Immature natural killer cell (primary cell): Measurements from ENCODE around the gene TBPL2. TPM values are rescaled to one million over a fixed set of nuclear protein-coding genes. Genes with fewer than 3 reads are reported as not detected.

Experiments
- DNase-seq, 3 donors: peaks; one replicate each; pipeline ENCODE4 v3.0.0; 2022; ENCODE audit warnings: mixed read lengths in 1 of 3
- H3K27ac Mint-ChIP-seq, 6 donors: one replicate each; pipeline ENCODE4 v1.8.0; 2020; ENCODE audit warnings: mixed read lengths in 6 of 6, mild to moderate bottlenecking in 5 of 6, inconsistent platforms in 4 of 6, moderate library complexity in 3 of 6
- H3K27me3 Mint-ChIP-seq, 3 donors: one replicate each; pipeline ENCODE4 v1.8.0; 2020 to 2021; ENCODE audit warnings: low read depth in 3 of 3, mild to moderate bottlenecking in 3 of 3, mixed read lengths in 3 of 3, moderate library complexity in 3 of 3, inconsistent platforms in 1 of 3
- H3K36me3 Mint-ChIP-seq, 3 donors: one replicate each; pipeline ENCODE4 v1.8.0; 2020; ENCODE audit warnings: mixed read lengths in 3 of 3, inconsistent platforms in 2 of 3, mild to moderate bottlenecking in 2 of 3
- H3K4me1 Mint-ChIP-seq, 2 donors: one replicate each; pipeline ENCODE4 v1.8.0; 2020; ENCODE audit warnings: inconsistent platforms in 2 of 2, mild to moderate bottlenecking in 2 of 2, mixed read lengths in 2 of 2, moderate library complexity in 1 of 2
- H3K4me3 Mint-ChIP-seq, 5 donors: one replicate each; pipeline ENCODE4 v1.8.0; 2020; ENCODE audit warnings: mild to moderate bottlenecking in 5 of 5, mixed read lengths in 5 of 5, inconsistent platforms in 3 of 5, moderate library complexity in 3 of 5
- H3K9me3 Mint-ChIP-seq, 6 donors: one replicate each; pipeline ENCODE4 v1.8.0; 2020; ENCODE audit warnings: mild to moderate bottlenecking in 6 of 6, mixed read lengths in 6 of 6, inconsistent platforms in 4 of 6, moderate library complexity in 3 of 6
- polyA plus RNA-seq, 3 donors: library from polyadenylated mRNA; unstranded; fragments of 300-500 nt; fragmentation: Illumina TruSeq; gene quantifications; one replicate each; pipeline ENCODE4 v1.2.3, GENCODE V29; 2021

The TBPL2 gene
- polyA plus RNA-seq, 3 donors from 2014 or later = not detected

- H3K36me3 Mint-ChIP-seq = peaks cover 31 to 34% (median 34%) of the 10 kb centered on the region in 3 donors
- H3K9me3 Mint-ChIP-seq = no peaks in the 10 kb centered on the region
These were observed 57.9 kb downstream of the TBPL2 start for GRCh38 chr14:55382483-55382882.

GRCh38 chr14:55381561-55381960 is 58.9 kb downstream of the TBPL2 start:
- H3K27ac Mint-ChIP-seq = no peak overlapping the region
- H3K4me1 Mint-ChIP-seq = peaks cover 11% of the 10 kb centered on the region in 2 donors
- no peak for DNase-seq
- no peak overlapping the region for H3K4me3 Mint-ChIP-seq
- H3K27me3 Mint-ChIP-seq = peaks cover 2 to 3% (median 3%) of the 10 kb centered on the region in 3 donors
- no peaks in the 10 kb centered on the region for H3K9me3 Mint-ChIP-seq
- peaks cover 36 to 43% (median 40%) of the 10 kb centered on the region in 3 donors for H3K36me3 Mint-ChIP-seq

More at GRCh38 chr14:55382483-55382882, 57.9 kb downstream of the TBPL2 start:
- DNase-seq = no peak
- Mint-ChIP-seq H3K27ac (no peak overlapping the region), H3K4me1 (peaks cover 20 to 21% of the 10 kb centered on the region in 2 donors), H3K4me3 (no peak overlapping the region), H3K27me3 (peaks cover 2 to 7% (median 4%) of the 10 kb centered on the region in 3 donors)

- Mint-ChIP-seq H3K36me3 (peaks cover 40 to 48% (median 45%) of the 10 kb centered on the region in 3 donors), H3K27me3 (peaks cover 2 to 7% (median 3%) of the 10 kb centered on the region in 3 donors), H3K4me1 (peaks cover 6 to 11% of the 10 kb centered on the region in 2 donors), H3K4me3 (no peak overlapping the region), H3K27ac (no peak overlapping the region), H3K9me3 (no peaks in the 10 kb centered on the region)
- no peak for DNase-seq
These were observed 59.4 kb downstream of the TBPL2 start for GRCh38 chr14:55381040-55381439.

GRCh38 chr14:55377236-55377635 is 63.2 kb downstream of the TBPL2 start:
- Mint-ChIP-seq H3K36me3 (peaks cover 31 to 49% (median 43%) of the 10 kb centered on the region in 3 donors), H3K9me3 (no peaks in the 10 kb centered on the region), H3K4me1 (peaks cover 26 to 43% of the 10 kb centered on the region in 2 donors), H3K27me3 (peaks cover 0 to 7% (median 0%) of the 10 kb centered on the region in 3 donors), H3K27ac (peak overlapping the region in 1 of 6 donors; percentile 62), H3K4me3 (no peak overlapping the region)
- DNase-seq = no peak

- Mint-ChIP-seq H3K36me3 (peaks cover 15 to 37% (median 33%) of the 10 kb centered on the region in 3 donors), H3K4me1 (peaks cover 34 to 54% of the 10 kb centered on the region in 2 donors), H3K4me3 (peak overlapping the region in 4 of 5 donors; percentile 8 to 63 (median 34)), H3K27me3 (peaks cover 2 to 5% (median 3%) of the 10 kb centered on the region in 3 donors), H3K9me3 (no peaks in the 10 kb centered on the region), H3K27ac (peak overlapping the region; percentile 51 to 95 (median 86))
- DNase-seq = no peak
These were observed 65.6 kb downstream of the TBPL2 start for GRCh38 chr14:55374771-55375170.

- H3K9me3 Mint-ChIP-seq = no peaks in the 10 kb centered on the region
- peak overlapping the region; percentile 63 to 77 (median 74) for H3K4me3 Mint-ChIP-seq
- H3K4me1 Mint-ChIP-seq = peaks cover 34 to 56% of the 10 kb centered on the region in 2 donors
- DNase-seq = peak; percentile 54 to 70 (median 62)
- H3K36me3 Mint-ChIP-seq = peaks cover 15 to 40% (median 38%) of the 10 kb centered on the region in 3 donors
- peaks cover 2 to 5% (median 3%) of the 10 kb centered on the region in 3 donors for H3K27me3 Mint-ChIP-seq
- peak overlapping the region; percentile 81 to 95 (median 91) for H3K27ac Mint-ChIP-seq
These were observed 66.4 kb downstream of the TBPL2 start for GRCh38 chr14:55373784-55374705.

- Mint-ChIP-seq H3K36me3 (peaks cover 8 to 44% (median 34%) of the 10 kb centered on the region in 3 donors), H3K27me3 (peaks cover 2 to 5% (median 5%) of the 10 kb centered on the region in 3 donors), H3K4me3 (peak overlapping the region in 2 of 5 donors; percentile 30 to 60)
These were observed 67.6 kb downstream of the TBPL2 start for GRCh38 chr14:55372825-55373224.

GRCh38 chr14:55372423-55372822 is 68.0 kb downstream of the TBPL2 start:
- Mint-ChIP-seq H3K36me3 (peaks cover 8 to 41% (median 33%) of the 10 kb centered on the region in 3 donors), H3K9me3 (no peaks in the 10 kb centered on the region), H3K4me1 (peaks cover 34 to 56% of the 10 kb centered on the region in 2 donors), H3K4me3 (peak overlapping the region in 1 of 5 donors; percentile 30), H3K27ac (peak overlapping the region; percentile 41 to 95 (median 76)), H3K27me3 (peaks cover 2 to 5% (median 5%) of the 10 kb centered on the region in 3 donors)
- DNase-seq = no peak

More at GRCh38 chr14:55372825-55373224, 67.6 kb downstream of the TBPL2 start:
- DNase-seq = no peak
- H3K4me1 Mint-ChIP-seq = peaks cover 34 to 56% of the 10 kb centered on the region in 2 donors
- H3K27ac Mint-ChIP-seq = peak overlapping the region in 5 of 6 donors; percentile 31 to 95 (median 66)
- no peaks in the 10 kb centered on the region for H3K9me3 Mint-ChIP-seq

GRCh38 chr14:55370883-55371455 is 69.4 kb downstream of the TBPL2 start:
- Mint-ChIP-seq H3K4me1 (peaks cover 34 to 56% of the 10 kb centered on the region in 2 donors), H3K9me3 (no peaks in the 10 kb centered on the region), H3K27ac (peak overlapping the region in 2 of 6 donors; percentile 44 to 69), H3K36me3 (peaks cover 0 to 32% (median 19%) of the 10 kb centered on the region in 3 donors), H3K4me3 (no peak overlapping the region), H3K27me3 (peaks cover 0 to 5% (median 2%) of the 10 kb centered on the region in 3 donors)
- DNase-seq = no peak

GRCh38 chr14:55366271-55366670 is 74.1 kb downstream of the TBPL2 start:
- peak overlapping the region in 2 of 6 donors; percentile 23 to 35 for H3K27ac Mint-ChIP-seq

More at GRCh38 chr14:55366271-55366670, 74.1 kb downstream of the TBPL2 start:
- H3K36me3 Mint-ChIP-seq = peaks cover 3 to 33% (median 21%) of the 10 kb centered on the region in 3 donors
- no peaks in the 10 kb centered on the region for H3K9me3 Mint-ChIP-seq
- peaks cover 3 to 19% of the 10 kb centered on the region in 2 donors for H3K4me1 Mint-ChIP-seq
- DNase-seq = no peak
- no peak overlapping the region for H3K4me3 Mint-ChIP-seq
- H3K27me3 Mint-ChIP-seq = peaks cover 0 to 2% (median 0%) of the 10 kb centered on the region in 3 donors

Other genes with a start within 250 kb of the TBPL2 start
- gene DLGAP5, start 249.0 kb downstream of the TBPL2 start, polyA plus RNA-seq = under 1 TPM in 2 of 3 donors, not detected in 1; 0.42 to 0.72 TPM
- gene FBXO34, start 169.2 kb downstream of the TBPL2 start, polyA plus RNA-seq = 10 to 100 TPM; 25.0 to 38.2 (median 38.1) TPM
- gene ATG14, start 28.8 kb downstream of the TBPL2 start, polyA plus RNA-seq = 1 to 10 TPM; 3.2 to 6.1 (median 3.2) TPM
- gene KTN1, start 139.6 kb upstream of the TBPL2 start, polyA plus RNA-seq = 10 to 100 TPM in 2 of 3 donors, 1 to 10 TPM in 1; 4.8 to 30.5 (median 18.5) TPM